Colonic mucosa (tissue), 4 donors: ENCODE measurements around the gene RPL6. TPM values are rescaled to one million over a fixed set of nuclear protein-coding genes. Genes with fewer than 3 reads are reported as not detected.
"Not testable (repeated sequence)": the region's sequence is repeated elsewhere in the genome, so short reads cannot be mapped to it uniquely, and the experiment has no call there.

Experiments
- DNase-seq: peaks from one replicate; pipeline ENCODE4 v3.0.0-alpha.2; 2020
- H3K27ac ChIP-seq: fragments of 200-600 bp; one replicate; pipeline ENCODE4 v1.8.0; 2021
- H3K27me3 ChIP-seq: fragments of 200-600 bp; one replicate; pipeline ENCODE4 v1.8.0; 2021
- H3K36me3 ChIP-seq: fragments of 200-600 bp; one replicate; pipeline ENCODE4 v1.8.0; 2021
- H3K4me1 ChIP-seq: fragments of 200-600 bp; one replicate; pipeline ENCODE4 v1.8.0; 2021; ENCODE audit warnings: mild to moderate bottlenecking
- H3K4me3 ChIP-seq: fragments of 200-600 bp; one replicate; pipeline ENCODE4 v1.8.0; 2021
- H3K9ac ChIP-seq, 2 donors: one replicate each; pipeline ENCODE4 v1.7.0; 2013; ENCODE audit warnings: control low read depth in 2 of 2, low read depth in 2 of 2, low read length in 2 of 2
- H3K9me3 ChIP-seq: fragments of 200-600 bp; one replicate; pipeline ENCODE4 v1.8.0; 2021
- intact Hi-C: fragments of 100-400 bp; cut with DNase I; formaldehyde crosslinking; loops from one replicate; pipeline ENCODE4 v1.14.1; 2022
- total RNA-seq, 2 donors: library from RNA; stranded (reverse); fragmentation: NEBNext Ultra II Directional in 1 of 2; extraction: Animal tissue kit (Norgen Biotek cat#: 25700) in 1 of 2; gene quantifications; one replicate each; pipeline ENCODE4 v1.2.1, GENCODE V29; 2021
- TF ChIP-seq, protein P1 (sequence below): fragments of 200-600 bp; IDR thresholded peaks from one replicate; pipeline ENCODE4 v1.8.0; 2022; ENCODE audit warnings: antibody characterized with exemption, mild to moderate bottlenecking
- donor health status: healthy.
- donor health status: DM: no; HTN: no; CAD: no.
- donor health status: DM: no; HTN: no; CAD: no.

The RPL6 gene
- total RNA-seq, 2 donors from 2014 or later = 782 to 1,047 TPM

DNA sequence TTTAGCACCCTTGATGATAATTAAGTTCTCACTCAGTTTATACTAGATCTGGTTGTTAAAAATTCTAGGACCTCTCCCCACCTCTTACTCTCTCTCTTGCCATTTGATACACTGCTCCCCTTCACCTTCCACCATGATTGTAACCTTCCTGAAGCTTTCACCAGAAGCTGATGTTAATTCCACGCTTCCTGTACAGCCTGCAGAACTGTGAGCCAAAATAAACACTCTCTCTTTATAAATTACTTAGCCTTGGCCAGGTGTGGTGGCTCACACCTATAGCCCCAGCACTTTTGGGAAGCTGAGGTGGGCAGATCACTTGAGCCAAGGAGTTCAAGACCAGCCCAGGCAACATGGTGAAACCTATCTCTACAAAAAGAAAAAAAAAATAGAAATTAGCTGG is 16.1 kb downstream of the RPL6 start:
- intact Hi-C loops = no loop called here
- TF ChIP-seq, protein P1, sequence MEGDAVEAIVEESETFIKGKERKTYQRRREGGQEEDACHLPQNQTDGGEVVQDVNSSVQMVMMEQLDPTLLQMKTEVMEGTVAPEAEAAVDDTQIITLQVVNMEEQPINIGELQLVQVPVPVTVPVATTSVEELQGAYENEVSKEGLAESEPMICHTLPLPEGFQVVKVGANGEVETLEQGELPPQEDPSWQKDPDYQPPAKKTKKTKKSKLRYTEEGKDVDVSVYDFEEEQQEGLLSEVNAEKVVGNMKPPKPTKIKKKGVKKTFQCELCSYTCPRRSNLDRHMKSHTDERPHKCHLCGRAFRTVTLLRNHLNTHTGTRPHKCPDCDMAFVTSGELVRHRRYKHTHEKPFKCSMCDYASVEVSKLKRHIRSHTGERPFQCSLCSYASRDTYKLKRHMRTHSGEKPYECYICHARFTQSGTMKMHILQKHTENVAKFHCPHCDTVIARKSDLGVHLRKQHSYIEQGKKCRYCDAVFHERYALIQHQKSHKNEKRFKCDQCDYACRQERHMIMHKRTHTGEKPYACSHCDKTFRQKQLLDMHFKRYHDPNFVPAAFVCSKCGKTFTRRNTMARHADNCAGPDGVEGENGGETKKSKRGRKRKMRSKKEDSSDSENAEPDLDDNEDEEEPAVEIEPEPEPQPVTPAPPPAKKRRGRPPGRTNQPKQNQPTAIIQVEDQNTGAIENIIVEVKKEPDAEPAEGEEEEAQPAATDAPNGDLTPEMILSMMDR = no peak
- no peak for DNase-seq

DNA sequence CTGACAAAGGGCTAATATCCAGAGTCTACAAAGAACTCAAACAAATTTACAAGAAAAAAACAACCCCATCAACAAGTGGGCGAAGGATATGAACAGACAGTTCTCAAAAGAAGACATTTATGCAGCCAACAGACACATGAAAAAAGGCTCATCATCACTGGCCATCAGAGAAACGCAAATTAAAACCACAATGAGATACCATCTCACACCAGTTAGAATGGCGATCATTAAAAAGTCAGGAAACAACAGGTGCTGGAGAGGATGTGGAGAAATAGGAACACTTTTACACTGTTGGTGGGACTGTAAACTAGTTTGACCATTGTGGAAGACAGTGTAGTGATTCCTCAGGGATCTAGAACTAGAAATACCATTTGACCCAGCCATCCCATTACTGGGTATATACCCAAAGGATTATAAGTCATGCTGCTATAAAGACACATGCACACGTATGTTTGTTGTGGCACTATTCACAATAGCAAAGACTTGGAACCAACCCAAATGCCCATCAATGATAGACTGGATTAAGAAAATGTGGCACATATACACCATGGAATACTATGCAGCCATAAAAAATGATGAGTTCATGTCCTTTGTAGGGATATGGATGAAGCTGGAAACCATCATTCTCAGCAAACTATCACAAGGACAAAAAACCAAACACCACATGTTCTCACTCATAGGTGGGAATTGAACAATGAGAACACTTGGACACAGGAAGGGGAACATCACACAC is 19.3 kb downstream of the RPL6 start:
- not testable (repeated sequence) for H3K9me3 ChIP-seq, H3K4me3 ChIP-seq, H3K27ac ChIP-seq, H3K36me3 ChIP-seq, DNase-seq, H3K4me1 ChIP-seq, H3K9ac ChIP-seq, H3K27me3 ChIP-seq
- intact Hi-C loops = loop anchor here (5.0 to 10.0 kb wide), 2 partner anchors 125 to 193 kb away; no protein-coding TSS in a partner anchor

More for the DNA sequence above, 16.1 kb downstream of the RPL6 start:
- no peaks in the 10 kb centered on the region for H3K27me3 ChIP-seq
- H3K9me3 ChIP-seq = no peaks in the 10 kb centered on the region
- H3K4me3 ChIP-seq = no peak overlapping the region
- H3K27ac ChIP-seq = no peak overlapping the region
- H3K4me1 ChIP-seq = no peaks in the 10 kb centered on the region
- H3K36me3 ChIP-seq = no peaks in the 10 kb centered on the region
- H3K9ac ChIP-seq = no peak overlapping the region

DNA sequence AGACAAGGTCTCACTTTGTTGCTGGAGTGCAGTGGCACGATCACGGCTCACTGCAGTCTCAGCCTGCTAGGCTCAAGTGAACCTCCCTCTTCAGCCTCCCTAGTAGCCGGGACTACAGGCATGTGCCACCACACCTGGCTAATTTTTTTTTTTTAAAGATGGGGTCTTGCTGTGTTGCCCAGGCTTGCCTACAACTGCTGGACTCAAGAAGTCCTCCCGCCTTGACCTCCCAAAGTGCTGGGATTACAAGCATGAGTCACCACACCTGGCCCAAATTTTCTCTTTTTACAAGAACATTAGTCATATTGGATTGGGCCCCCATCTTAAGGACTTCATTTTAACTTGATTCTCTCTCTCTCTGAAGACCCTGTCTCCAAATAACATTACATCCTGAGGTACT is 20.2 kb downstream of the RPL6 start:
- TF ChIP-seq, protein P1 = no peak
- Histone ChIP-seq H3K9me3 (no peaks in the 10 kb centered on the region), H3K4me3 (no peak overlapping the region), H3K4me1 (no peaks in the 10 kb centered on the region), H3K27ac (no peak overlapping the region), H3K27me3 (no peaks in the 10 kb centered on the region), H3K36me3 (no peaks in the 10 kb centered on the region), H3K9ac (no peak overlapping the region)
- intact Hi-C loops = loop anchor here (5.0 to 10.0 kb wide), 2 partner anchors 124 to 192 kb away; no protein-coding TSS in a partner anchor
- no peak for DNase-seq

DNA sequence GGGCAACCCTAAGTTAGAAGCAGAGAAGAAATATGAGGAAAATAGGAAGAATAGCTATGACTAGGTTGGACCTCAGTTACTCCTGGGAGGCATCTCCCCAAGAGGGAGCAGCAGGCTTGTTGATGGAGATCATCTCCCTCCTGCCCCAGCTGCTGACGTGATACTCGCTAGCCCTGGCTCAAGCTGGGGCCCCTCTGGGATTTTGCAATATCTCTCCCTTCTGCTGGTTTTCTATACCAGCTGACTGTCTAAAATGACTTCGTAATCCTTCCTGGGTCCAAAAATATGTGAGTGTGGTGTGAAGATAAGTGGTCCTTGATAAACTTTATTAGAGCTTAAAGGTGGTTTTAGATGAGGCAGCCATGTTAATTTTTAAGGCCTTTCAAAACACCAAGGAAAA is 22.7 kb downstream of the RPL6 start:
- no peak overlapping the region for H3K9ac ChIP-seq
- no peak overlapping the region for H3K4me3 ChIP-seq
- intact Hi-C loops = loop anchor here (5.0 to 10.0 kb wide), 2 partner anchors 122 to 189 kb away; no protein-coding TSS in a partner anchor
- H3K9me3 ChIP-seq = no peaks in the 10 kb centered on the region
- H3K4me1 ChIP-seq = no peaks in the 10 kb centered on the region
- no peak for DNase-seq
- TF ChIP-seq, protein P1 = no peak
- no peaks in the 10 kb centered on the region for H3K27me3 ChIP-seq
- H3K36me3 ChIP-seq = no peaks in the 10 kb centered on the region
- H3K27ac ChIP-seq = no peak overlapping the region

DNA sequence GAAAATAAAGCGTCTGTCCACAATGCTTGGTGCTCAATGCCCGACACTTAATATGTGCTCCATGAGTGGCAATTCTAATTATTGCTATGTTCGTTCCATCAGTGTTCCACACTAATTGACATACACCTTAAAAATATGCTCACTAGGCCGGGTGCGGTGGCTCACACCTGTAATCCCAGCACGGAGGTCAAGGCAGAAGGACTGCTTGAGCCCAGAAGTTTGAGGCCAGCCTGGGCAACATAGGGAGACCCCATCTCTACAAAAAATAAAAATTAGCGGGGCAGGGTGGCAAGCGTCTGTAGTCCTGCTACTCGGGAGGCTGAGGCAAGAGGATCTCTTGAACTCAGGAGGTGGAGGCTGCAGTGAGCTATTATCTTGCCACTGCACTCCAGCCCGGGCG is 26.5 kb downstream of the RPL6 start:
- peak; percentile 20 for DNase-seq
- peak overlapping the region; percentile 86 for H3K4me3 ChIP-seq
- TF ChIP-seq, protein P1 = no peak
- peak overlapping the region; percentile 74 for H3K27ac ChIP-seq
- H3K4me1 ChIP-seq = peaks cover 6% of the 10 kb centered on the region
- peak overlapping the region; percentile 70 to 91 for H3K9ac ChIP-seq
- intact Hi-C loops = loop anchor here (10.0 kb wide), 1 partner anchor 118 kb away; no protein-coding TSS in a partner anchor
- no peaks in the 10 kb centered on the region for H3K9me3 ChIP-seq
- no peaks in the 10 kb centered on the region for H3K36me3 ChIP-seq
- no peaks in the 10 kb centered on the region for H3K27me3 ChIP-seq
